GM19099 (cell line): ENCODE data around the gene AFF3.

Source experiments
- POLR2A ChIP-seq: IDR thresholded peaks from 3 replicates; pipeline ENCODE4 v1.6.1; 2011; ENCODE audit warnings: low read depth; ENCODE audit not compliant: insufficient read length; ENCODE audit errors: extremely low read depth

The AFF3 gene

GRCh38 chr2:99719102-99719501 is 423.3 kb downstream of the AFF3 start:
- no peak for TF ChIP-seq POLR2A

GRCh38 chr2:99715956-99716355 is 426.4 kb downstream of the AFF3 start:
- TF ChIP-seq POLR2A = no peak

- TF ChIP-seq POLR2A = no peak
Measured at GRCh38 chr2:99714349-99714748, 428.0 kb downstream of the AFF3 start.

GRCh38 chr2:99711144-99711543 is 431.2 kb downstream of the AFF3 start:
- TF ChIP-seq POLR2A = no peak

GRCh38 chr2:99710721-99711120 is 431.7 kb downstream of the AFF3 start:
- TF ChIP-seq POLR2A = no peak

- no peak for TF ChIP-seq POLR2A
Measured at GRCh38 chr2:99709229-99709628, 433.2 kb downstream of the AFF3 start.

- TF ChIP-seq POLR2A = no peak
Measured at GRCh38 chr2:99708231-99708630, 434.2 kb downstream of the AFF3 start.

GRCh38 chr2:99707592-99707991 is 434.8 kb downstream of the AFF3 start:
- no peak for TF ChIP-seq POLR2A

GRCh38 chr2:99706735-99707134 is 435.7 kb downstream of the AFF3 start:
- TF ChIP-seq POLR2A = no peak

- no peak for TF ChIP-seq POLR2A
Measured at GRCh38 chr2:99701503-99701902, 440.9 kb downstream of the AFF3 start.

- no peak for TF ChIP-seq POLR2A
Measured at GRCh38 chr2:99700482-99701398, 441.6 kb downstream of the AFF3 start.

- TF ChIP-seq POLR2A = no peak
Measured at GRCh38 chr2:99698896-99699295, 443.5 kb downstream of the AFF3 start.

- TF ChIP-seq POLR2A = no peak
Measured at GRCh38 chr2:99697811-99698568, 444.4 kb downstream of the AFF3 start.

GRCh38 chr2:99695944-99696253 is 446.5 kb downstream of the AFF3 start:
- TF ChIP-seq POLR2A = no peak

GRCh38 chr2:99695130-99695943 is 447.1 kb downstream of the AFF3 start:
- TF ChIP-seq POLR2A = no peak
